Immature natural killer cell (primary cell): ENCODE results near the gene LOC128125822.

ENCODE experiments used
- DNase-seq, 3 donors: peaks; one replicate each; pipeline ENCODE4 v3.0.0; 2022; ENCODE audit warnings: mixed read lengths in 1 of 3
- H3K27ac Mint-ChIP-seq, 6 donors: one replicate each; pipeline ENCODE4 v1.8.0; 2020; ENCODE audit warnings: mixed read lengths in 6 of 6, mild to moderate bottlenecking in 5 of 6, inconsistent platforms in 4 of 6, moderate library complexity in 3 of 6
- H3K27me3 Mint-ChIP-seq, 3 donors: one replicate each; pipeline ENCODE4 v1.8.0; 2020 to 2021; ENCODE audit warnings: low read depth in 3 of 3, mild to moderate bottlenecking in 3 of 3, mixed read lengths in 3 of 3, moderate library complexity in 3 of 3, inconsistent platforms in 1 of 3
- H3K36me3 Mint-ChIP-seq, 3 donors: one replicate each; pipeline ENCODE4 v1.8.0; 2020; ENCODE audit warnings: mixed read lengths in 3 of 3, inconsistent platforms in 2 of 3, mild to moderate bottlenecking in 2 of 3
- H3K4me1 Mint-ChIP-seq, 2 donors: one replicate each; pipeline ENCODE4 v1.8.0; 2020; ENCODE audit warnings: inconsistent platforms in 2 of 2, mild to moderate bottlenecking in 2 of 2, mixed read lengths in 2 of 2, moderate library complexity in 1 of 2
- H3K4me3 Mint-ChIP-seq, 5 donors: one replicate each; pipeline ENCODE4 v1.8.0; 2020; ENCODE audit warnings: mild to moderate bottlenecking in 5 of 5, mixed read lengths in 5 of 5, inconsistent platforms in 3 of 5, moderate library complexity in 3 of 5
- H3K9me3 Mint-ChIP-seq, 6 donors: one replicate each; pipeline ENCODE4 v1.8.0; 2020; ENCODE audit warnings: mild to moderate bottlenecking in 6 of 6, mixed read lengths in 6 of 6, inconsistent platforms in 4 of 6, moderate library complexity in 3 of 6

Gene LOC128125822

DNA sequence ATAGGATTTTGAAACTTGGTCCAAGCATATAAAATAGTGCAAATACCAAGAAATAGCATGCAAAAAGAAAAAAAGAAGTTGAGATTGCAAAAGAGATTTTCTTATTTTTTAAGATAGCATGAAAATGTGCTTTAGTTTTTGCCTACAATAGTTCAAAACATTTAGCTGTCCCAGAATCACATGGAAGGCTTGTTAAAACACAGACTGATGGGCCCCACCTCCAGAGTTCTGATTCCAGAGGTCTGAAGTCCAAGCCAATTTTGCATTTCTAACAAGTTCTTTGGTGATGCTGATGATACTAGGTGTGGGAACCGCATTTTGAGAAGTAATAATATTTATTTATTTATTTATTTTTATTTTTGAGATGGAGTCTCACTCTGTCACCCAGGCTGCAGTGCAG lies 33.7 kb upstream of the LOC128125822 start:
- peaks cover 4 to 11% (median 10%) of the 10 kb centered on the region in 3 donors for H3K27me3 Mint-ChIP-seq
- no peak for DNase-seq
- H3K27ac Mint-ChIP-seq, result no peak overlapping the region
- H3K4me1 Mint-ChIP-seq, result peaks cover 3 to 4% of the 10 kb centered on the region in 2 donors
- H3K36me3 Mint-ChIP-seq, result no peaks in the 10 kb centered on the region
- H3K9me3 Mint-ChIP-seq, result peaks cover 0 to 2% (median 0%) of the 10 kb centered on the region in 6 donors
- H3K4me3 Mint-ChIP-seq, result no peak overlapping the region

DNA sequence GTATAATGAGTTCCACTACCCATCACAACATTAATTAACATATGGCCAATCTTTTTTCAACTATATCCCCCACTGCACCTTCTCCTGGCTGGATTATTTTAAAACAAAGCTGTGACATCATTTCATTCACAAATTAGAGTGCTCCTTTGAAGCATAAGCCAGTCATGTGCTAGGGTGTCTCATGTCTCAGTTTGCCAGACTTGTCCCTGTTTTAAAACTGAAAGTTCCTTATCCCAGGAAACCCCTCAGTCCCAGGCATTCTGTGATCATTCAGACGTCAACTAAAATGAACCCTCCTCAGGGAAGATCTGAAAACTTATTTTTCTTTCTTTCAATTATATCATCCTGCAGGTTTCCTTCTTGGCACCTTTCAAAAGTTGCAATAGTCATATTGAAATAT lies 29.3 kb upstream of the LOC128125822 start:
- H3K36me3 Mint-ChIP-seq, result no peaks in the 10 kb centered on the region
- H3K4me1 Mint-ChIP-seq, result no peaks in the 10 kb centered on the region
- H3K27ac Mint-ChIP-seq, result no peak overlapping the region
- H3K27me3 Mint-ChIP-seq, result peaks cover 4 to 15% (median 9%) of the 10 kb centered on the region in 3 donors
- H3K4me3 Mint-ChIP-seq, result no peak overlapping the region
- no peak for DNase-seq
- peaks cover 0 to 2% (median 0%) of the 10 kb centered on the region in 6 donors for H3K9me3 Mint-ChIP-seq

- no peak for DNase-seq
- H3K4me1 Mint-ChIP-seq, result no peaks in the 10 kb centered on the region
- H3K36me3 Mint-ChIP-seq, result no peaks in the 10 kb centered on the region
- no peak overlapping the region for H3K4me3 Mint-ChIP-seq
- H3K9me3 Mint-ChIP-seq, result peaks cover 0 to 2% (median 0%) of the 10 kb centered on the region in 6 donors
- H3K27me3 Mint-ChIP-seq, result peaks cover 4 to 15% (median 9%) of the 10 kb centered on the region in 3 donors
- no peak overlapping the region for H3K27ac Mint-ChIP-seq
These were observed 28.3 kb upstream of the LOC128125822 start for GRCh38 chr6:63543982-63544381.

- Mint-ChIP-seq H3K36me3 (no peaks in the 10 kb centered on the region), H3K4me1 (no peaks in the 10 kb centered on the region), H3K27me3 (peaks cover 4 to 14% (median 5%) of the 10 kb centered on the region in 3 donors), H3K9me3 (peaks cover 0 to 2% (median 0%) of the 10 kb centered on the region in 6 donors), H3K4me3 (no peak overlapping the region), H3K27ac (no peak overlapping the region)
- no peak for DNase-seq
These were observed 26.0 kb upstream of the LOC128125822 start for GRCh38 chr6:63546236-63546635.

DNA sequence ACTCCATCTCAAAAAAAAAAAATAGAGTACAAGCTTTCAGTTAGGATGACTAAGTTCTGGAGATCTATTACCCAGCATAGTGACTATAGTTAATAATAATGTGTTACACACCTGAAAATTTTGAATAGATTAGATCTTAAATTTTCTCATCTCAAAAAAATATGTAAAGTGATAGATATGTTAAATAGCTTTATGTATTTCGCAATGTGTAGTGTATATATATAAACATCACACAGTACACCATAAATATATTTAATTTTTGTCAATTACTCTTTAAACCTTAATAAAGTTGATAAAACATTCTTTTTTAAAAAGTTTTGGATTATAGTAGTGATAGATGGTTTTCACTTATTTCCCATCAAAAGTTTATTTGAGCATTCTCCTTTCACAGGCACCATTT lies 25.6 kb upstream of the LOC128125822 start:
- H3K4me3 Mint-ChIP-seq, result no peak overlapping the region

GRCh38 chr6:63549076-63549475 lies 23.2 kb upstream of the LOC128125822 start:
- H3K4me1 Mint-ChIP-seq, result peaks cover 0 to 5% of the 10 kb centered on the region in 2 donors
- no peak overlapping the region for H3K27ac Mint-ChIP-seq

More for the DNA sequence above, 25.6 kb upstream of the LOC128125822 start:
- Mint-ChIP-seq H3K9me3 (peaks cover 0 to 2% (median 0%) of the 10 kb centered on the region in 6 donors), H3K4me1 (no peaks in the 10 kb centered on the region), H3K27me3 (peaks cover 2 to 11% (median 5%) of the 10 kb centered on the region in 3 donors), H3K36me3 (no peaks in the 10 kb centered on the region), H3K27ac (no peak overlapping the region)
- DNase-seq, result no peak

DNA sequence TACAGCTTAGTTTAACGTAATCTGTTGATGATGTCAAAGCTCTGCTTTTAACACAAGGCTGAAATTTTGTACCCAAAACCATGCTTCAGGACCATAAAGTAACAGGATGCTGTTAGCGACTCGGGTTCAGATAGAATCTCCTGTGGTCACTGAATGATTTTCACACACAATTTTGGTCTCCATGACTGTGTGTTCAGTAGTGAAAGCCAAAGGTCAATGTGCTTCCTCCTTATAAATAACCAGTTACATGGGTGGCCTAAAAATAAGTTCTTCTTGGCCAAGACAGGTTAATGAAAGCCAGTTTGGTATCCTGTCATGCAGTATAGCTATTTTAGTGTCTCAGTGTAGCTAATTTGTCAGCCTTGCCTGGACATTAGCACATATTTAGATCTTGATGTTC lies 19.1 kb upstream of the LOC128125822 start:
- Mint-ChIP-seq H3K4me3 (no peak overlapping the region), H3K36me3 (no peaks in the 10 kb centered on the region), H3K4me1 (peaks cover 0 to 5% of the 10 kb centered on the region in 2 donors), H3K9me3 (no peaks in the 10 kb centered on the region), H3K27me3 (peaks cover 2 to 14% (median 3%) of the 10 kb centered on the region in 3 donors), H3K27ac (no peak overlapping the region)
- peak; percentile 10 to 24 (median 14) for DNase-seq

More at GRCh38 chr6:63549076-63549475, 23.2 kb upstream of the LOC128125822 start:
- H3K36me3 Mint-ChIP-seq, result no peaks in the 10 kb centered on the region
- no peak for DNase-seq
- peaks cover 0 to 11% (median 2%) of the 10 kb centered on the region in 3 donors for H3K27me3 Mint-ChIP-seq
- no peak overlapping the region for H3K4me3 Mint-ChIP-seq
- no peaks in the 10 kb centered on the region for H3K9me3 Mint-ChIP-seq

DNA sequence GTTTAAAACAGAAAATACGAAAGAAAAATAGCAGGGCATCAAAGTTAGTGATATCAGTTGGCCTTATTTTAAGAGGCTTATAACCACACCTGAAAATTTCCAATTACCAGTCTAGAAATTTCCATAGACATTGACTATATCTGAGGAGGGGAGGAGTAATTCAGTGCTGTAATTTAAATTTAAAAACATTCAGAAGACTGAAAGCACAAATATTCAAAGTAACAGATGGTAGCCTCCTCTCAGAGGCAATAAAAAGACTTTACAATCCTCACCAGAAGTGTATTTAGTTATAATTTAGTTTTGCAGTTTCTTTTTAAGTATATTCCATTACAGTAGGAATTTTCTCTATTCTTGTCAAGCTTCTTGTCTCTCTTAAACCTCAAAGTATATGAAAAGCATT lies 18.4 kb upstream of the LOC128125822 start:
- H3K4me3 Mint-ChIP-seq, result no peak overlapping the region
- H3K36me3 Mint-ChIP-seq, result no peaks in the 10 kb centered on the region
- no peak for DNase-seq
- H3K9me3 Mint-ChIP-seq, result no peaks in the 10 kb centered on the region
- no peak overlapping the region for H3K27ac Mint-ChIP-seq
- peaks cover 2 to 14% (median 3%) of the 10 kb centered on the region in 3 donors for H3K27me3 Mint-ChIP-seq
- H3K4me1 Mint-ChIP-seq, result peaks cover 0 to 5% of the 10 kb centered on the region in 2 donors

DNA sequence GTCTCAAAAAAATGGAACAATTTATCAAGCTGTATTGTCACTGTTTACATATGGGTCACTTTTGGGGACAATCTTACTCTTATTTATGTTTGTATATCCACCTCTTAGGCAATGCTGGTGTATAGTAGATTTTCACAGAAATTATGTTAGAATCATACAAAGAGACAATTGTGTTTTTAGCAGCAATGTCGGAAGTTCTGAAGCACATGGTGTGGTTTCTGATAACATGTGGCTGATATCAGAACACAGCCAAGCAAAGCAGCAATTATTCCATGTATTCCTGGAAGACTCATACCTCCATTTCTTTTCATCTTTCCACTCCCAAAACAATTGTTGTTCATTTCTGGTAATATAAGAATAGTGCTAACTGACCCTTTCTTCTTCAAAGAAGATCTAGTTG lies 17.5 kb upstream of the LOC128125822 start:
- no peaks in the 10 kb centered on the region for H3K36me3 Mint-ChIP-seq
- peaks cover 0 to 5% of the 10 kb centered on the region in 2 donors for H3K4me1 Mint-ChIP-seq
- DNase-seq, result no peak
- H3K9me3 Mint-ChIP-seq, result no peaks in the 10 kb centered on the region
- H3K27me3 Mint-ChIP-seq, result peaks cover 2 to 14% (median 3%) of the 10 kb centered on the region in 3 donors
- no peak overlapping the region for H3K27ac Mint-ChIP-seq
- no peak overlapping the region for H3K4me3 Mint-ChIP-seq

- H3K4me1 Mint-ChIP-seq, result peaks cover 0 to 5% of the 10 kb centered on the region in 2 donors
- H3K4me3 Mint-ChIP-seq, result no peak overlapping the region
- no peaks in the 10 kb centered on the region for H3K9me3 Mint-ChIP-seq
- no peak overlapping the region for H3K27ac Mint-ChIP-seq
- no peak for DNase-seq
- peaks cover 2 to 11% (median 4%) of the 10 kb centered on the region in 3 donors for H3K27me3 Mint-ChIP-seq
- no peaks in the 10 kb centered on the region for H3K36me3 Mint-ChIP-seq
These were observed 15.9 kb upstream of the LOC128125822 start for GRCh38 chr6:63556369-63556768.

DNA sequence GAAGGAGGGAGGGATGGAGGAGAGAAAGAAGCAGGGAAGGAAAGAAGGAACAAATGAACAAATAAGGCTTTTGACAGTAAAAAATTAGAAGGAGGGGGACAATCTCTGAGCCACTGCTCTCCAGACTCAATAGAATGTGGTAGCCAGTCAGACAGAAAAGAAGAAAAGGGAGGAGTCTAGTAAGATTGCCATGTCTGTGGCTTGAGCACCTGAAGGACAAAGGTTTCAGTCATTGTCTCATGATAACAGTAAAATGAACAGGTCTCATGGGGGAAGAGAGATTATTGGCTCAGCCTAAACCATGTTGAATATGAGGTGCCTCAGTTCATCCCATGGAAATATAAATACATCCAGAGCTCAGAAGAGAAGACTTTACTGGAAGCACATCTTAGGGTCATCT lies 14.0 kb upstream of the LOC128125822 start:
- DNase-seq, result no peak
- Mint-ChIP-seq H3K27ac (no peak overlapping the region), H3K27me3 (peaks cover 2 to 9% (median 6%) of the 10 kb centered on the region in 3 donors)

DNA sequence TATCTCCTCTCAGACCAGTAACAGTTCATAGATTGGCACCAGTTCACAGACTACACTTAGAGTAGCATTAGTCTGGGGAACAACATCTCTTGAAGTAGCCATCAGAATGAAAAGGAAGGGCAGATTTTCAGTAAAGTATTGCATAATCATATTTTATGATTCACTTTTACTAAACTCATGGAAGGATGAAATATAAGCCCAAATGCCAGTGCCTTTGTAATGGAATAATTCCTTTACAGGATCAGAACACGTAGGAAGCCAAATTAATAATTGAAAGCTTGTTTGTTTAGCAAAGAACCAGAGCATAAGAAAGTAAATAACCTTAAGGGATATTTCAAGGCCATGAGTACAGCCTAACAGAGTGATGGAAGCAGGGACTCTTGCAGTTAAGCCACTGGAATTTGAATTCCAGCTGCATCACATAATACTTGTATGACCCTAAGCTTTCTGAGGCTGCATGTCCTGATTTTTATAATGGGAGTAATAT lies 11.4 kb upstream of the LOC128125822 start:
- Mint-ChIP-seq H3K27ac (no peak overlapping the region), H3K4me3 (no peak overlapping the region), H3K9me3 (no peaks in the 10 kb centered on the region), H3K4me1 (no peaks in the 10 kb centered on the region), H3K36me3 (no peaks in the 10 kb centered on the region), H3K27me3 (peaks cover 0 to 9% (median 6%) of the 10 kb centered on the region in 3 donors)
- DNase-seq, result no peak

More for the DNA sequence above, 14.0 kb upstream of the LOC128125822 start:
- Mint-ChIP-seq H3K4me1 (peaks cover 0 to 5% of the 10 kb centered on the region in 2 donors), H3K36me3 (no peaks in the 10 kb centered on the region), H3K9me3 (no peaks in the 10 kb centered on the region), H3K4me3 (no peak overlapping the region)

GRCh38 chr6:63561288-63561687 lies 11.0 kb upstream of the LOC128125822 start:
- H3K36me3 Mint-ChIP-seq, result no peaks in the 10 kb centered on the region
- no peak for DNase-seq
- no peak overlapping the region for H3K27ac Mint-ChIP-seq
- H3K4me1 Mint-ChIP-seq, result no peaks in the 10 kb centered on the region
- H3K9me3 Mint-ChIP-seq, result no peaks in the 10 kb centered on the region
- peaks cover 0 to 9% (median 6%) of the 10 kb centered on the region in 3 donors for H3K27me3 Mint-ChIP-seq
- no peak overlapping the region for H3K4me3 Mint-ChIP-seq

DNA sequence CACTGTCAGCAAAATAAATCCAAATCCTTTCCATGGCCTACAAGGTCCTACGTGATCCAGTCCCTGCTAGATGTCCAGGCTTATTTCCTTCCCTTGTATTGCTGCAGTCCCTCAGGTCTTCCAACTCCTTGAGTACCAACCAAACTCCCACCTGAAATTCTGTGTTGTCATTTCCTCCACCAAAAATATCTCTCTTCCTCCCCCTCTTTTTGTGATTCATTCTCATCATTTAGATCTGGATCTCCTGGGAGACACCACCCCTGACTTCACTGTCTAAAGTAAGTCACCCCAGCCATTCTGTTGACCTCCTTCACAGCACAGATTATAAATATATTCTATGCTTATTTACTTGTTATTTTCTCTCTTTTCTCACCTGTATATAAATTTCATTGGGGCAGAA lies 9.0 kb upstream of the LOC128125822 start:
- Mint-ChIP-seq H3K4me3 (no peak overlapping the region), H3K27ac (no peak overlapping the region), H3K27me3 (peaks cover 3 to 4% (median 3%) of the 10 kb centered on the region in 3 donors), H3K9me3 (no peaks in the 10 kb centered on the region), H3K4me1 (no peaks in the 10 kb centered on the region), H3K36me3 (no peaks in the 10 kb centered on the region)
- no peak for DNase-seq
